Lower lobe of right lung (tissue), 2 donors: Measurements from ENCODE around the gene L1CAM. TPM values are rescaled to one million over a fixed set of nuclear protein-coding genes. Genes with fewer than 3 reads are reported as not detected.

Experiments used
- ATAC-seq, 2 donors: fragments of 200-7000 bp; cut with Tn5 transposase; one replicate each; pipeline ENCODE4 v1.9.1; 2020 to 2022; ENCODE audit warnings: mild to moderate bottlenecking in 2 of 2, moderate library complexity in 2 of 2
- DNase-seq: peaks from one replicate; pipeline ENCODE4 v3.0.0-alpha.2; 2020
- H3K27ac ChIP-seq: fragments of 200-600 bp; one replicate; pipeline ENCODE4 v1.8.0; 2022
- H3K27me3 ChIP-seq: fragments of 200-600 bp; one replicate; pipeline ENCODE4 v1.8.0; 2022; ENCODE audit warnings: low read depth
- H3K36me3 ChIP-seq: fragments of 200-600 bp; one replicate; pipeline ENCODE4 v1.8.0; 2022; ENCODE audit warnings: mild to moderate bottlenecking
- H3K4me1 ChIP-seq: fragments of 200-600 bp; one replicate; pipeline ENCODE4 v1.8.0; 2022
- H3K4me3 ChIP-seq: fragments of 200-600 bp; one replicate; pipeline ENCODE4 v1.8.0; 2022; ENCODE audit warnings: mild to moderate bottlenecking
- H3K9me3 ChIP-seq: fragments of 200-600 bp; one replicate; pipeline ENCODE4 v1.8.0; 2022
- intact Hi-C: fragments of 100-400 bp; cut with DNase I; formaldehyde crosslinking; loops from one replicate; pipeline ENCODE4 v1.11.0; 2022
- total RNA-seq: library from RNA; stranded (reverse); fragmentation: NEBNext Ultra II Directional; extraction: Animal tissue kit (Norgen Biotek cat#: 25700); gene quantifications from one replicate; pipeline ENCODE4 v1.2.1, GENCODE V29; 2021
- TF ChIP-seq, protein P1 (sequence below): fragments of 200-600 bp; IDR thresholded peaks from one replicate; pipeline ENCODE4 v1.8.0; 2022; ENCODE audit warnings: antibody characterized with exemption, mild to moderate bottlenecking
- donor health status: DM: no; HTN: yes; CAD: no; lungs with severe emphysema.

L1CAM gene
- total RNA-seq, 1 donor from 2014 or later = 1.6 TPM

DNA sequence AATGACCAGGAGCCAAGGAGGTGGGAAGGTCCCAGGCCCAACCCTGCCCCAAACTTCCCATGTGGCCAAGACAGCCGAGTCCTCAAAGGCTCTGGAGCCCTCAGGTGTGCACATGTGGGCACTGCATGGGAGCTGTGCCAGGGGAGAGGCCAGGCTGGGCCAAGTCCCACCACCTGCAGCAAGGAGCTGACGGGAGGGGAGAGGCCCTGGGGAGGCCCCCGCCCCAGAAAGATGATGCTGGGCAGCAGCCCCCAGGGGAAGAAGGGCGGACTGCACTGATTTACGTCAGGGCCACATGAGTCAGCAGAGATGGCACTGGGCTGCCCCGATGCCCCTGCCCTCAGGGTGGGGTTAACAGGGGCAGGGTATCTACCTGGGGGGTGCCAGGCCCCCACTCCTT, 1.4 kb downstream of the L1CAM start:
- Histone ChIP-seq H3K27me3 (peaks cover 37% of the 10 kb centered on the region), H3K36me3 (no peaks in the 10 kb centered on the region), H3K9me3 (no peaks in the 10 kb centered on the region), H3K4me1 (peaks cover 4% of the 10 kb centered on the region), H3K27ac (no peak overlapping the region), H3K4me3 (no peak overlapping the region)
- intact Hi-C loops = no loop called here
- no peak for DNase-seq
- TF ChIP-seq, protein P1, sequence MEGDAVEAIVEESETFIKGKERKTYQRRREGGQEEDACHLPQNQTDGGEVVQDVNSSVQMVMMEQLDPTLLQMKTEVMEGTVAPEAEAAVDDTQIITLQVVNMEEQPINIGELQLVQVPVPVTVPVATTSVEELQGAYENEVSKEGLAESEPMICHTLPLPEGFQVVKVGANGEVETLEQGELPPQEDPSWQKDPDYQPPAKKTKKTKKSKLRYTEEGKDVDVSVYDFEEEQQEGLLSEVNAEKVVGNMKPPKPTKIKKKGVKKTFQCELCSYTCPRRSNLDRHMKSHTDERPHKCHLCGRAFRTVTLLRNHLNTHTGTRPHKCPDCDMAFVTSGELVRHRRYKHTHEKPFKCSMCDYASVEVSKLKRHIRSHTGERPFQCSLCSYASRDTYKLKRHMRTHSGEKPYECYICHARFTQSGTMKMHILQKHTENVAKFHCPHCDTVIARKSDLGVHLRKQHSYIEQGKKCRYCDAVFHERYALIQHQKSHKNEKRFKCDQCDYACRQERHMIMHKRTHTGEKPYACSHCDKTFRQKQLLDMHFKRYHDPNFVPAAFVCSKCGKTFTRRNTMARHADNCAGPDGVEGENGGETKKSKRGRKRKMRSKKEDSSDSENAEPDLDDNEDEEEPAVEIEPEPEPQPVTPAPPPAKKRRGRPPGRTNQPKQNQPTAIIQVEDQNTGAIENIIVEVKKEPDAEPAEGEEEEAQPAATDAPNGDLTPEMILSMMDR = no peak
- no peak for ATAC-seq

DNA sequence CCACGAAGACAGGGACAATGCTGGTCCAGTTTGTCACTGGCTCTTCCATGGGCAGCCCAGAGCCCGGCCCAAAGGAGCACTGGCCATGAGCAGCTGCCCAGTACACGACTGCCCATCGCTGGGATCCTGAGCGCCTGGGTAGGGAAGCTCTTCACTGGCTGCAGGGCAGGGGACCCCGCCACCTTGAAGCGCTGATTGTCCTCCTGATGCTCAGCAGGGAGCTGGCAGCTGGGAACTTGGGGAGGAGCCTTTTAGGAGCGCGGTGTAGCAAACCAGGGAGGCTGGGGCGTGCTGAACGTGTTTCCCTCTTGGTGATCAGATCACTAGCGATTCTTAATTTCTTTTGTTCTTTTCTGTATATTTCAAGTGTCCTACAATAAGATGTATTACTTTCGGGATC, 1.8 kb downstream of the L1CAM start:
- ATAC-seq (no peak), DNase-seq (no peak)
- H3K27me3 ChIP-seq = peaks cover 41% of the 10 kb centered on the region
- H3K27ac ChIP-seq = no peak overlapping the region
- TF ChIP-seq, protein P1 = no peak
- no peak overlapping the region for H3K4me3 ChIP-seq
- peaks cover 4% of the 10 kb centered on the region for H3K4me1 ChIP-seq
- no peaks in the 10 kb centered on the region for H3K36me3 ChIP-seq
- H3K9me3 ChIP-seq = no peaks in the 10 kb centered on the region
- intact Hi-C loops = no loop called here

DNA sequence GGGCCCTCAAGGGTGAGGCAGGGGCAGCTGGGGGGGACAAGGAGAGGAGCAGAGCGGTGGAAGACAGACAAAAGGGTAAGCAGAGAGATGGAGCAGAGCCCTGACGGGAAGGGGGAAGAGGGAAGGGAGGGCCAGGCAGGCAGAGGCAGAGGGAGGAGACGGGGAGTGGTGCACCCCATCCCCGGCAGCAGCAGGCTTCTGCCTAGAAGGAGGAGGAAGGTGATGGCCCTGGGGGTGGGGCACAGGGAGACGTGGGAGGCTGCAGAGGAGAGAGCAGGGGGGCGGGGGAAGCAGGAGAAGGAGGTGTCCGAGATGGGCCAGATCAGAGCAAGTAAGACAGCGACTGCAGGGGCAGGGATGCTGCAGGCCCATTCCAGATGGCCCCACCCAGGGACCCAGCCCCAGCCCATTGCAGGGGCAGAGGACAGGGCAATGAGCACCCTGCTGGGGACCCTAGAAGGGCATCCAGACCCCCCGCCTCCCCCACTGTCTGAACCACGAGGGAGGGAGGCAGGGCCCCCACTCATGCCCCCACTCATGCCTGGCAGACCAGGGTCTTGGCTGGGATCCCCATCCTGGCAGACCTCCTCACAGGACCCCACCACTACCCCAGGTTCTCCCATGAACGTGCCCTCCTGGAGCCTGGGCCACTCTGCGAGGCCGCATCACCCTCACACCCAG, 2.7 kb downstream of the L1CAM start:
- Histone ChIP-seq H3K4me3 (no peak overlapping the region), H3K27me3 (peaks cover 41% of the 10 kb centered on the region), H3K36me3 (no peaks in the 10 kb centered on the region), H3K9me3 (no peaks in the 10 kb centered on the region), H3K27ac (no peak overlapping the region), H3K4me1 (peaks cover 4% of the 10 kb centered on the region)
- DNase-seq (no peak), ATAC-seq (no peak)
- intact Hi-C loops = no loop called here
- TF ChIP-seq, protein P1 = no peak

DNA sequence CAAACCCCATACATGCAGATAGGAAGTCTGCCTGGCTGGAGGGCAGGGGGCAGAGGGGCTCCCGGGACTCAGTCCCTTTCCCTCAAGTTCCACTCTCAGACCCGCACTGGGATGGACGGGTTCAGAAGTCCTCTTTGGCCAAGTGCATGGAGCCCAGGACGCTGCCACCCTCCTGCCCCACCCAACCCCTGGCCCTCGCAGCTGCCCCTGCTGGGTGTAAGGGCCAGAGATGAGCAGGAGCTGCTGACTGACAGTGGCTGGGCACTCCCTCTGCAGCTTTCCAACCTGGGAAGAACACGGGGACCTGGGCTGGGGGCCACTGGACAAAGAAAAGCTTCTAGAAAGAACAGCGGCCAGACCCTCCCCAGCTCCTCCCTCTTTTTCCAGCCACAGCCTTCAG, 3.4 kb downstream of the L1CAM start:
- DNase-seq = no peak
- Histone ChIP-seq H3K4me3 (no peak overlapping the region), H3K27ac (no peak overlapping the region), H3K9me3 (no peaks in the 10 kb centered on the region), H3K4me1 (peaks cover 4% of the 10 kb centered on the region), H3K36me3 (no peaks in the 10 kb centered on the region), H3K27me3 (peaks cover 44% of the 10 kb centered on the region)
- TF ChIP-seq, protein P1 = no peak
- no peak for ATAC-seq
- intact Hi-C loops = no loop called here

DNA sequence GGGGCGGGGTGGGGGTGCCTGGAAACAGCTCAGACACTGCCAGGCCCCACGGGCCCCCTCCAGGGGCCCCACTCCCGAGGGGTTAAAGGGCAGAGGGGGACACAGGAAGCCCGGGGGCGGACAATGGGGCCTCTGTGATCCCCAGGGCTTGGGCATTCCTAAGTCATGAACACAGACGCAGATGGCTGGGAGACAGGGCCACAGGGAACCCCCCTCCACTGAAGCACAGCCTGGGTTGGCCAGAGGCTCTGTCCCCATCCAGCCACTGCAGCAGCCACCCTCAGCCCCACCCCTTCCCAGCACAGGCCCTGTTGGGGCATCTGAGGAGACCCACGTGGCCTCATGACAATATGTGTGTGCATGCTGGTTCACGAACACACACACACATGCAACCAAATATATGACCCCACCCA, 3.9 kb downstream of the L1CAM start:
- no peak for ATAC-seq
- Histone ChIP-seq H3K4me1 (peaks cover 4% of the 10 kb centered on the region), H3K27me3 (peaks cover 44% of the 10 kb centered on the region), H3K27ac (no peak overlapping the region), H3K4me3 (no peak overlapping the region), H3K36me3 (no peaks in the 10 kb centered on the region), H3K9me3 (no peaks in the 10 kb centered on the region)
- DNase-seq = no peak
- TF ChIP-seq, protein P1 = no peak
- intact Hi-C loops = no loop called here
